Mucosa of gallbladder (tissue), 1 donor: Measurements from ENCODE around the gene OCSTAMP. TPM values are rescaled to one million over a fixed set of nuclear protein-coding genes. Genes with fewer than 3 reads are reported as not detected.
A peak's percentile ranks its signal among the peaks of the same experiment; 100 is the strongest.

Experiments used
- DNase-seq: peaks from one replicate; pipeline ENCODE4 v3.0.0-alpha.2; 2020; ENCODE audit warnings: low spot score
- total RNA-seq: library from RNA; stranded (reverse); gene quantifications from one replicate; pipeline ENCODE4 v1.2.1, GENCODE V29; 2021
- donor health status: DM: no; HTN: no; CAD: no.

Gene OCSTAMP
- total RNA-seq, 1 donor from 2014 or later = not detected

GRCh38 chr20:46573788-46574584 lies 23.5 kb upstream of the OCSTAMP start:
- no peak for DNase-seq

- no peak for DNase-seq
Observed at GRCh38 chr20:46573234-46573633, 22.8 kb upstream of the OCSTAMP start.

- DNase-seq = no peak
Observed at GRCh38 chr20:46572790-46573189, 22.3 kb upstream of the OCSTAMP start.

GRCh38 chr20:46572153-46572552 lies 21.7 kb upstream of the OCSTAMP start:
- DNase-seq = no peak

GRCh38 chr20:46571418-46571817 lies 21.0 kb upstream of the OCSTAMP start:
- no peak for DNase-seq

GRCh38 chr20:46570956-46571355 lies 20.5 kb upstream of the OCSTAMP start:
- DNase-seq = no peak

- DNase-seq = no peak
Observed at GRCh38 chr20:46569961-46570360, 19.5 kb upstream of the OCSTAMP start.

GRCh38 chr20:46568570-46569129 lies 18.2 kb upstream of the OCSTAMP start:
- peak; percentile 27 for DNase-seq

GRCh38 chr20:46566125-46566524 lies 15.7 kb upstream of the OCSTAMP start:
- DNase-seq = no peak

GRCh38 chr20:46564241-46564957 lies 13.9 kb upstream of the OCSTAMP start:
- DNase-seq = no peak

- DNase-seq = no peak
Observed at GRCh38 chr20:46563860-46564221, 13.4 kb upstream of the OCSTAMP start.

GRCh38 chr20:46563170-46563859 lies 12.9 kb upstream of the OCSTAMP start:
- no peak for DNase-seq

- DNase-seq = peak; percentile 77
Observed at GRCh38 chr20:46562373-46563169, 12.1 kb upstream of the OCSTAMP start.

GRCh38 chr20:46562009-46562372 lies 11.5 kb upstream of the OCSTAMP start:
- no peak for DNase-seq

- DNase-seq = no peak
Observed at GRCh38 chr20:46559685-46560440, 9.4 kb upstream of the OCSTAMP start.

- no peak for DNase-seq
Observed at GRCh38 chr20:46559001-46559400, 8.5 kb upstream of the OCSTAMP start.

- DNase-seq = no peak
Observed at GRCh38 chr20:46558511-46558959, 8.1 kb upstream of the OCSTAMP start.

GRCh38 chr20:46557231-46557956 lies 6.9 kb upstream of the OCSTAMP start:
- DNase-seq = no peak

GRCh38 chr20:46555370-46555956 lies 5.0 kb upstream of the OCSTAMP start:
- DNase-seq = no peak

- DNase-seq = no peak
Observed at GRCh38 chr20:46554828-46555227, 4.4 kb upstream of the OCSTAMP start.
